Activated T-cell treated with anti-CD3 and anti-CD28 coated beads for 1 hour (primary cell): ENCODE results near the gene SLC44A4.
"Not testable (repeated sequence)": the region's sequence is repeated elsewhere in the genome, so short reads cannot be mapped to it uniquely, and the experiment has no call there.

ENCODE experiments used
- DNase-seq: peaks from one replicate; pipeline ENCODE4 v3.0.0-alpha.2; 2020; ENCODE audit warnings: low read depth

The SLC44A4 gene

DNA sequence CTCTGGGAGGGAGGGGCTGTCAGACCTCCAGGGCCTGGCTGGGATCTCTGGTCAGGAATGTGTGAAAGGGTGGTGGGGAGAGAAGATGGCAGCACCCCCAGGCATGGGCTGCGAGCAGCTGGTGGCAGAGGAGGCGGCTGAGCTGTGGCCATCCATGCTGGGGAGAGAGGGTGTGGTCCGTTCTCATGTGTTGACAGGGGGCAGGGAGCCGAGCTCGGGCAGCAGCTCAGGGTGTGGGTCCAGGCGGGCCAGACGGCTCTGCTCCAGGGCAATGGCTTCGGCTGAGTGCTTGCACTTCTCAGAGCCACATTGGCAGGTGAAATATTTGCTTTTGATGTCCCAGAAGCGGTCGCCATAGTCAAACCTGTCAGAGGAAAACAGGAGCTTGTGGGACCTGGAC lies 1.1 kb upstream of the SLC44A4 start:
- no peak for DNase-seq

DNA sequence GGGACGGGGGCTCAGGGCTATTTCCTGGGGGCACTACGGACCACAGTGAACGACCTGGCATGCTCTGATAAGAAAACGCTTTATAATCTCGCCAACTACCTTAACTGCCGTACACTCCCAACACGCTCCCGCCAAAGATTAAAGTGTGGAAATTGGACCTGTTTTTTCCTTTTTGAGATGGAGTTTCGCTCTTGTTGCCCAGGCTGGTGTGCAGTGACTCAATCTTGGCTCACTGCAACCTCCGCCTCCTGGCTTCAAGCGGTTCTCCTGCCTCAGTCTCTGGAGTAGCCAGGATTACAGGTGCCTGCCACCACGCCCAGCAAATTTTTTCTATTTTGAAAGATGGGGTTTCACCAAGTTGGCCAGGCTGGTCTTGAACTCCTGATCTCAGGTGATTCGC lies 346 bp upstream of the SLC44A4 start:
- no peak for DNase-seq

DNA sequence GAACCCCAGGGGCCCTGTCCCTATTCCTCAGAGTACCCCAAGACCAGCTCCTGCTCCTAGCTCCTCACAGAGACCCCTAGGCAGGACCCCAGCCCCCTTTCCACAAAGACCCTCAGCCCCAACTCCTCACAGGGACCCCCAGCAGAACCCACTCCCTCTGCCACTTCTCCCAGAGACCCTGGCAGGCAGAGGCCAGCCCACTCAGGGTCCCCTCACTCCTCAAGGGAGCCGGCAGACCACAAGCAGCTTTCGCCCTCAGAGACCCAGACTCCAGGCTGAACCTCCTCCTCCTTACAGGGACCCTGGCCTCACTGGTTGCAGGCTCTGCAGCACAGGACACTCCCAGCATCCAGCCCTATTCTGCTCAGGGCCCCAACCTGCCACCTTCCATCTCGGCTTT lies 575 bp downstream of the SLC44A4 start:
- no peak for DNase-seq

DNA sequence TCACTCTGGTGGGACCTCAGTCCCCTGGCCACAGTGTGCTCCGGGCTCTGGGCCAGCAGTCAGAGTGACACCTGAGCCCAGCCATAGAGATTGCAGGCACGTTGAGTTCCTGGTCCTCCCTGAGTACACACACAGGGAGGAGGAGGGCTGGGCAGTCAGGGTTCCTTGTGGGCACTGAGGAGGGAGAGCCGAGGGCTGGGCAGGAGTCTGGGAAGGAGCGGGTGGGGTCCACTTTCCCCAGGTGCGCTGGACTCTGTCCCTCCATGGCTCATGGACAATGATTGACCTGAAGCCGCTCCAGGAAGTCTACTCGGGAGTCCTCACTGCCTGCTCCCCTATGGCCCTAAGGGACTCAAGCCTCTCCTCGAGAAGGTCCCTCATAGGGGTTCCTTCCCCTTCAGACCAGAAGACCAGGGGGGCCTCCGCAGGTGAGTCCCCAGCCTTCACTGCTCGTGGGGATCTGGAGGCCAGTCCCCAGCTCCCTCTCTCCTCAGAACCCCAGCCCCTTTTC lies 1.1 kb downstream of the SLC44A4 start:
- no peak for DNase-seq

GRCh38 chr6:31877125-31877650 lies 1.6 kb downstream of the SLC44A4 start:
- DNase-seq: no peak

- DNase-seq: no peak
These were observed 2.4 kb downstream of the SLC44A4 start for GRCh38 chr6:31876357-31876756.

- DNase-seq: no peak
These were observed 2.9 kb downstream of the SLC44A4 start for GRCh38 chr6:31875877-31876276.

- no peak for DNase-seq
These were observed 3.8 kb downstream of the SLC44A4 start for GRCh38 chr6:31874836-31875572.

DNA sequence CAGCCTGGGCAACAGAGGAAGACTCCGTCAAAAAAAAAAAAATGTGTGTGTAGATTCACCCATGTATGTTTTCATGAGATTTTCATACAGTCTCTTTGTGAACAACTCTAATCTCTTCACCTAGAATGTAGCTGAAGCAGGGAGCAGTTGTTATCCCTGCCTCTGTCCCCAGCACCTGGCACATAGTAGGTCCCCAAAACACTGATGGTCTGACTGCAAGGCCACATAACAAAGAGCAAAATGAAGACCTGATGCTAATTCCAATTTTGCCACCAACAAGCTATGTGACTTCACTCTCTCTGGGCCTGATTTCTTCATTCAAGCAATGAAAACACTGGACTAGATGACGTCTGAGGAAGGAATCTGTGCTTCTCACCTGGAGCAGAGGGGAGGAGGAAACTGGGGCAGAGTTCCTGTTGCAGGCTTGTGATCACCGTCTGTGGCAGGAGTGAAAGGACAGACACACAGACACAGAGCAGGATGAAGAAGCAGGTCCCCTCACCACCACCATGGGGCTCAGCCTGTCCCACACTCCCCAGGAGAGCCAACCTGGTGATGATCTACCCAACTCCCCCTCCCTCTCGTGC lies 4.6 kb downstream of the SLC44A4 start:
- no peak for DNase-seq

GRCh38 chr6:31871046-31871659 lies 7.6 kb downstream of the SLC44A4 start:
- DNase-seq: no peak

- DNase-seq: no peak
These were observed 8.3 kb downstream of the SLC44A4 start for GRCh38 chr6:31870385-31870921.

- DNase-seq: no peak
These were observed 9.5 kb downstream of the SLC44A4 start for GRCh38 chr6:31869343-31869742.

DNA sequence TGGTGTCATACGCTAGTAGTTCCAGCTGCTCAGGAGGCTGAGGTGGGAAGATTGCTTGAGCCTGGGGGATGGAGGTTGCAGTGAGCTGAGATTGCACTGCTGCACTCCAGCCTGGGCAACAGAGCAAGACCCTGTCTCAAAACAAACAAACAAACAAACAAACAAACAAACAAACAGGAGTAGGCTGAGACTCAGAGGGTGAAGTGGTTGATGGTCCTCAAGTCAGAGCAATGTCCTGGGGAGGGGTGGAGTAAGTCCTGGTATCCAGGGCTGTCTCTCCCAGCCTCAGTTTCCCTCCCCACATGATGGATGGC lies 10.2 kb downstream of the SLC44A4 start:
- not testable (repeated sequence) for DNase-seq

GRCh38 chr6:31865205-31866118 lies 13.3 kb downstream of the SLC44A4 start:
- no peak for DNase-seq

- DNase-seq: no peak
These were observed 14.0 kb downstream of the SLC44A4 start for GRCh38 chr6:31864818-31865204.

DNA sequence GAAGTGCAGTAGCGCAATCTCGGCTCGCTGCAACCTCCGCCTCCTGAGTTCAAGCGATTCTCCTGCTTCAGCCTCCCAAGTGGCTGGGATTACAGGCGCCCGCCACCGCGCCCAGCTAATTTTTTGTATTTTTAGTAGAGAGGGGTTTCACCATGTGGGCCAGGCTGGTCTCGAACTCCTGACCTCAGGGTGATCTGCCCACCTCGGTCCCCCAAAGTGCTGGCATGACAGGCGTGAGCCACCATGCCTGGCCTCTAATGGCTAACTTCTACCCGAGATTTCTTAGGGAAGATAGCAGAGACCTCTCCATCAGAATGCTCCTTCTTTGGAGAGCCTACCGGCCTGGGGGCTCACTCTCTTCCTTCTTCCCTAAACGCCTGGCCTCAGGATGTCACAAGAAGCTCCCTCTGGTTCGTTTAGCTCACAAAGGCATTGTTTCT lies 14.7 kb downstream of the SLC44A4 start:
- not testable (repeated sequence) for DNase-seq

DNA sequence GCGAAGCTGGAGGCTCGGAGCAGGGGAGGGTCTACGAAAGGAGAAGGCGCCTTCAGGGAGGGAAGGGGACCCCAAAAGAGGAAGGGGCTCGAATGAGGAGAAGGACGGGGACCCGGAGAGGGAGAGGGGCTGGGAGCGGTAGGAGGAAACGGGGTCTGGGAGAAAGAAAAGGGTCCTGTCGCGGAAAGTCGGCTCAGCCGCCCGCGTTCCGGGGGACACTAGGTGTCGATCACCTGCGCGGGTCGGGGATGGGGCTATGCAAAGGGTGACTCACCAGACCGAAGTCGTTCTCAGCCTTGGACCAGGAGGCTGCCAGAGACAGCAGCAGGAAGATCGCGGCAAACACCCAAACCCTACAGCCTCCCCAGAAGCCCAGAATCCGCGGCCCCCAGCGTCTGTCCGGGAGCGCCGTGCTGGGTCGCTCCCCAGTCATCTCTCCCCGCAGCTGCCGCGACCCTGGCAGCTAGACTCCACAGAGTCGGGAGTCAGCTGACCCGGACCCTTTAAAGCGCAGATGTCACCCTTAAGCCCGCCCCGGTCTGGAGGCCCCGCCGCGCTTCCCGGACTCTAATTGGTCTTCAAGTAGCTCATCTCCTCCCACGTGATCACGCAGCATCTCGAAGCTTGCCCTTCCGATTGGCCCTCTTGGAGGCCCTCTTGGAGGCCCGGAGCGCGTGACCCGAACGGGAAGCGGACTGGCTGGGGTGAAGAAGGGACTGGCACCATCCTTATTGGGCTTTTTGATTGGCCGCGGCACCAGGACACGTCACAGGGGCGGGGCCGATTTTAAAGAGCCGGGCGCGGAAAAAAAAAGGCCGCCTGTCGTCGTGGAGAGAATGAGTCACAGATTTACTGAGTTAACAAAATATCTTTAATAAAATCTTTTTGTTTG lies 16.2 kb downstream of the SLC44A4 start, which contains the start of gene NEU1:
NEU1 (minus strand) TSS at position 478 of the 892 bp plus-strand sequence; CDS start at position 433, 45 bp downstream.
- DNase-seq: peak; percentile 97

GRCh38 chr6:31861919-31862343 lies 16.9 kb downstream of the SLC44A4 start:
- DNase-seq: no peak

DNA sequence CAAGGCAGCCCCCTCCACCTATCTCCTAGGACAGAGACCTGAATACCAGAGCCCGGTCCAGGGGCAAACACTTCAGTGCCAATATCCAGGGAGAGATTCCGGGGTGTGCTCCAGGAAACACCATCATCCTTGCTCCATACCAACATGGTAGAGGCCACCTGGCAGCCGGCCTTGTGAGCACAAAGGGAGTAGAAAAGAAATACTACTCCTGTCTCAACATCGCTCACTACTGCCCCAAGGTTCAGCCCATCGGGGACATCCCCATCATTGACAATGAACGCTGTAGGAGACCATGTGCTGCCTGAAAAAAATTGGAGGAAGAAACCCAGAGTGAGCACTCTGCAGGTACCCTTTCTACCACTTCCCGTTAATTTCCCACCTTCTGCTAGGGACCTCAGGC lies 17.6 kb downstream of the SLC44A4 start:
- no peak for DNase-seq

DNA sequence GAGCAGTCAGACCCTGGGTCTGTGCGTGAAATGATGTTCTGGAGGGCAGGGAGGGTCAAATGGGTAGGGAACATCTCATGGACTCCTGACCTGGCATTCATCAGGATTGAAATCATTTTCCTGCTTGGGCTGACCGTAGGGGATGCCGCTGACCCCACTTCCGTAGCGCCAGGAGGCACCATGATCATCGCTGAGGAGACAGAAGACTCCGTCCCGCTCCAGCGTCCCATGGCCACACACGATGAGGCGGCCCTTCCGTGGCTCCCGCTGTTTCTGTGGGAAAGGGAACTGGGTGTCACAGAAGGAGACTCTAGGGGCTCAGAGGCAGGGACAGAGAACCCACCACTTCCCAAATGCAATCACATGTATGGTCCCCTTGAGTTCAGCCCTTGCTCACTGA lies 18.4 kb downstream of the SLC44A4 start:
- DNase-seq: no peak

- no peak for DNase-seq
These were observed 18.9 kb downstream of the SLC44A4 start for GRCh38 chr6:31859923-31860322.
